Epithelial cell of esophagus (primary cell): ENCODE data around the gene SNTN.

ENCODE experiments used
- DNase-seq: peaks from one replicate; pipeline ENCODE4 v3.0.0; 2010; ENCODE audit warnings: low read depth
- H3K4me3 ChIP-seq: 2 replicates; pipeline ENCODE4 v1.5.1; 2011; ENCODE audit warnings: mild to moderate bottlenecking, low read length, control low read depth
- CTCF ChIP-seq: IDR thresholded peaks from 2 replicates; pipeline ENCODE4 v1.5.1; 2011; ENCODE audit warnings: low read depth, mild to moderate bottlenecking, low read length, control low read depth, inconsistent platforms; ENCODE audit not compliant: insufficient read depth; ENCODE audit errors: missing control alignments

SNTN gene

GRCh38 chr3:63670544-63670943 lies 18.1 kb downstream of the SNTN start:
- DNase-seq, result no peak
- TF ChIP-seq CTCF, result no peak
- no peak overlapping the region for H3K4me3 ChIP-seq

DNA sequence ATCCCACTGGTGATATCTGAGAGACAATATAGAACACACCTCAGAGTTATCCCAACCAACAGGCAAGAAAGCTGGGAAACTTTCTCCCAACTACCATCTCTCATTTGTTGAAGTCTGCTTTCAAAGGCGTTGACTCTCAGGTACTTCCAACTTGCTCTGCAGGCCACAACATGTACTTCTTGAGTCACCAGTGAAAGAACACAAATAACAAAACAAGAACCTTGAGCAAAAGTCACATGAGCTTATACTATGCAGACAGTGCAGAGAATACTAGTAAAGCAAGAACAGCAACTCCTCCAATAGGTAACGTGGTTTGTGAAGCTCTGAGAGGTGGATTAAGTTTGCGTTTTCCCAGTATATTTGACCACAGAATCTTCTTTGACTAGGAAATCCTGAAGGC lies 20.6 kb downstream of the SNTN start:
- H3K4me3 ChIP-seq, result no peak overlapping the region
- peak; percentile 96 for DNase-seq
- no peak for TF ChIP-seq CTCF

DNA sequence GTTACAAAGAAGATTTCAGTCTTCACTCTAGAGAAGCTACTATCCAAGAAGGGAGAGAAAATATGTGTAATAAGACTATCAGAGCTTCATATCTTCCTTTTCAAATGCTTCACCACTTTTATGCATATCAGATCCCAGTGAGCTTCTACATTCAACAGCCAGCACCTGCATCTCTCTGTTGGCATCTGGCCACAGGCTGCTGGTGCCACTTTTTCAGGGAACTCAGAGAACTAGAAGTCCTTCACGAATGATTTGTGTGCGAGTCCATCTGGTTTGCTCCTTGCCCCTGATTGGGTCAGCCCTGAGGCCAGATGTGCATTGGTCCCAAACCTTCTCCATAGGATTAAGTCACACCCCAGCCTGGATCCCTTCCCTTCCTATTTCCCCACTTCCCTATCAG lies 22.1 kb downstream of the SNTN start:
- no peak overlapping the region for H3K4me3 ChIP-seq
- no peak for TF ChIP-seq CTCF
- no peak for DNase-seq

DNA sequence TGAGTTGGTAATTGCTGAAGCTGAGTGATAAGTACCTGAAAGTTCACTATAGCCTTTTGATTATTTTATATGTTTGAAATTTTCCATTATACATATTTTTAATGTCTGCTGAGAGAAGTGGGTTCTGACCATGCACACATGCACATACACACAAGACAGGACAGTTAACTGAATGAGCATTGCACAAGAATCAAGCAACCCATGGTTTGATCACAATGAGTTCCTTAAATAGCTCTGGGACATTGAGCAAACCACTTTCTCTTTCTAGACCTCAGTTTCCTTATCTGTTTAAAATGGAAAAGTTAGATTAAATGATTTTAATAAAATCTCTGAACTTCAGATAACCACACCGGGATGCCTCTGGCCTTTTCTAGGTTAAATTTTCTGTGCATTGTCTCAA lies 26.7 kb downstream of the SNTN start:
- TF ChIP-seq CTCF, result no peak
- DNase-seq, result no peak
- no peak overlapping the region for H3K4me3 ChIP-seq

DNA sequence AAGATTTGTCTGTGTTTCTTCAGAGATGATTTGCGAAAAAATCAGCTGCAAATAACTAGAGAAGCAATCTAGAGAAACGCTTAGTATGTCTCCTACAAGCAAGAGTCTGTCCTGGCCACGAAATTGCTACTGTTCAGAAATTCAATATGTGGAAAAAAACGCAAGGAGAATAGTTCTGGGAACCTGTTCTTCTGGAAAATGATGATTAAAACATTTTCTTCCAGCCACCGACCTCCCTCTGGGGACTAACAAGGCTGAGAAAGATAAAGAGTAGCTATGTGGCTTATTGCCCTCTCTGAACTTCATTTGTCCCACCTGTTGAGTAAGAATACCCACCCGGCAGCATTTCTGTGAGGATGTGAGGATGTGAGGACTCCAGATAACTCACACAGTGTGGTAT lies 31.6 kb downstream of the SNTN start:
- H3K4me3 ChIP-seq, result no peak overlapping the region
- no peak for DNase-seq
- TF ChIP-seq CTCF, result no peak

- no peak overlapping the region for H3K4me3 ChIP-seq
- DNase-seq, result no peak
- TF ChIP-seq CTCF, result no peak
These were observed 32.9 kb downstream of the SNTN start for GRCh38 chr3:63685340-63685739.

GRCh38 chr3:63687278-63688225 lies 35.1 kb downstream of the SNTN start:
- no peak for DNase-seq

More at GRCh38 chr3:63687278-63688225, 35.1 kb downstream of the SNTN start:
- TF ChIP-seq CTCF, result no peak
- no peak overlapping the region for H3K4me3 ChIP-seq
